ENCODE data around the gene SMAD7. TPM values are rescaled to one million over a fixed set of nuclear protein-coding genes. Genes with fewer than 3 reads are reported as not detected.
A peak's percentile ranks its signal among the peaks of the same experiment; 100 is the strongest.

SMAD7 gene
- total RNA-seq, 1 experiment from 2014 or later: 12.0 TPM

DNA sequence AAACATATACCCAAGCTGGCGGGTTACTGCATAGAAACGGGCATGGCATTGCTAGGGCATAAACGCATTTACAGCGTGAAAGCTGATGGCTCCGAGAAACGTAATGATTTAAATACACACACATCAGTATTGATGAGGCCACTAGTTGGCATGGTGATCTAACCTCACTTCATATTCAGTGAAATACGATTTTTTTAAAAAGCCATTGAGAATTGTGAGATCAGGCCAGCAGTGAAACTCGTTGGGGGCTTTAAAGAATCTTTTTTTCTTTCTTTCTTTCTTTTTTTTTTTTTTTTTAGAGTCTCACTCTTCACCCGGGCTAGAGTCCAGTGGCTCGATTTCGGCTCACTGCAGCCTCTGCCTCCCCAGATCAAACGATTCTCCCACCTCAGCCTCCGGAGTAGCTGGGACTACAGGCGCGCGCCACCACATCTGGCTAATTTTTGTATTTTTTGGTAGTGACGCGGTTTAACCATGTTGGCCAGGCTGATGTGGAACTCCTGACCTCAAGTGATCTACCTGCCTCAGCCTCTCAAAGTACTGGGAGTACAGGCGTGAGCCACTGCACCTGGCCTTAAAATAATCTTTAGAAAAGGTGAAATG is 2.4 kb upstream of the SMAD7 start:
- intact Hi-C loops (cut with micrococcal nuclease; ENCODE audit: unreplicated experiment): no loop called here
- Histone ChIP-seq H3K4me3 (ENCODE audit: low read depth, low read length, poor library complexity, severe bottlenecking) (peak overlapping the region; percentile 57), H3K9me3 (ENCODE audit: low read depth, low read length, poor library complexity, severe bottlenecking) (no peaks in the 10 kb centered on the region), H3K36me3 (ENCODE audit: insufficient read depth, low read length, poor library complexity, severe bottlenecking) (no peaks in the 10 kb centered on the region), H3K27ac (ENCODE audit: low read depth, low read length, poor library complexity, severe bottlenecking) (no peak overlapping the region), H3K27me3 (replicated peaks; ENCODE audit: insufficient read depth, low read depth, low read length, poor library complexity) (no peaks in the 10 kb centered on the region), H3K4me1 (ENCODE audit: insufficient read depth, low read length, poor library complexity, severe bottlenecking) (no peaks in the 10 kb centered on the region)
- no peak for DNase-seq (ENCODE audit: low spot score)
- ChIA-PET POLR2A (ENCODE audit: low non-redundant PET) (no interaction called here), CTCF (no interaction called here)
- no TSS peak for BruUV-seq (replicated peaks)
- TF ChIP-seq CTCF (conservative IDR thresholded peaks at IDR 0.05; ENCODE audit: low read depth, low read length) (no peak), EZH2 (IDR thresholded peaks at IDR 0.05; ENCODE audit: borderline replicate concordance, low read depth, low read length, poor library complexity, severe bottlenecking) (no peak)

- no TSS peak for BruUV-seq (replicated peaks)
- Histone ChIP-seq H3K4me3 (ENCODE audit: low read depth, low read length, poor library complexity, severe bottlenecking) (peak overlapping the region; percentile 57), H3K36me3 (ENCODE audit: insufficient read depth, low read length, poor library complexity, severe bottlenecking) (no peaks in the 10 kb centered on the region), H3K9me3 (ENCODE audit: low read depth, low read length, poor library complexity, severe bottlenecking) (no peaks in the 10 kb centered on the region), H3K27me3 (replicated peaks; ENCODE audit: insufficient read depth, low read depth, low read length, poor library complexity) (no peaks in the 10 kb centered on the region), H3K27ac (ENCODE audit: low read depth, low read length, poor library complexity, severe bottlenecking) (peak overlapping the region; percentile 62), H3K4me1 (ENCODE audit: insufficient read depth, low read length, poor library complexity, severe bottlenecking) (peaks cover 5% of the 10 kb centered on the region)
- intact Hi-C loops (cut with micrococcal nuclease; ENCODE audit: unreplicated experiment): no loop called here
- DNase-seq (ENCODE audit: low spot score): peak; percentile 54
- ChIA-PET CTCF (interaction anchor here (0.6 kb wide), 3 partner anchors 23 to 1054 kb away, joined by 4 to 7 read pairs (median 5); no protein-coding TSS in a partner anchor), POLR2A (ENCODE audit: low non-redundant PET) (no interaction called here)
- TF ChIP-seq CTCF (conservative IDR thresholded peaks at IDR 0.05; ENCODE audit: low read depth, low read length): no peak
- no peak for TF ChIP-seq EZH2 (IDR thresholded peaks at IDR 0.05; ENCODE audit: borderline replicate concordance, low read depth, low read length, poor library complexity, severe bottlenecking)
Observed at GRCh38 chr18:48952287-48953103, 1.7 kb upstream of the SMAD7 start.

GRCh38 chr18:48951448-48952286 is 902 bp upstream of the SMAD7 start:
- Histone ChIP-seq H3K36me3 (ENCODE audit: insufficient read depth, low read length, poor library complexity, severe bottlenecking) (no peaks in the 10 kb centered on the region), H3K4me3 (ENCODE audit: low read depth, low read length, poor library complexity, severe bottlenecking) (peak overlapping the region; percentile 73), H3K4me1 (ENCODE audit: insufficient read depth, low read length, poor library complexity, severe bottlenecking) (peaks cover 14% of the 10 kb centered on the region), H3K9me3 (ENCODE audit: low read depth, low read length, poor library complexity, severe bottlenecking) (no peaks in the 10 kb centered on the region), H3K27ac (ENCODE audit: low read depth, low read length, poor library complexity, severe bottlenecking) (peak overlapping the region; percentile 67), H3K27me3 (replicated peaks; ENCODE audit: insufficient read depth, low read depth, low read length, poor library complexity) (no peaks in the 10 kb centered on the region)
- TF ChIP-seq CTCF (conservative IDR thresholded peaks at IDR 0.05; ENCODE audit: low read depth, low read length): 0 out of 2 replicates have a peak, but pooled peaks have one; percentile 13
- no peak for TF ChIP-seq EZH2 (IDR thresholded peaks at IDR 0.05; ENCODE audit: borderline replicate concordance, low read depth, low read length, poor library complexity, severe bottlenecking)
- DNase-seq (ENCODE audit: low spot score): peak; percentile 89
- ChIA-PET POLR2A (ENCODE audit: low non-redundant PET) (interaction anchor here (0.5 kb wide), 1 partner anchor 30 kb away, joined by 4 read pairs; no protein-coding TSS in a partner anchor), CTCF (interaction anchor here (0.6 kb wide), 3 partner anchors 24 to 1053 kb away, joined by 4 to 7 read pairs (median 5); no protein-coding TSS in a partner anchor)
- BruUV-seq (replicated peaks): no TSS peak
- intact Hi-C loops (cut with micrococcal nuclease; ENCODE audit: unreplicated experiment): loop anchor here (2.0 kb wide), 1 partner anchor 117 kb away; no protein-coding TSS in a partner anchor

Data from A673 (cell line).